ENCODE data around the gene STEAP3.

Gene STEAP3

DNA sequence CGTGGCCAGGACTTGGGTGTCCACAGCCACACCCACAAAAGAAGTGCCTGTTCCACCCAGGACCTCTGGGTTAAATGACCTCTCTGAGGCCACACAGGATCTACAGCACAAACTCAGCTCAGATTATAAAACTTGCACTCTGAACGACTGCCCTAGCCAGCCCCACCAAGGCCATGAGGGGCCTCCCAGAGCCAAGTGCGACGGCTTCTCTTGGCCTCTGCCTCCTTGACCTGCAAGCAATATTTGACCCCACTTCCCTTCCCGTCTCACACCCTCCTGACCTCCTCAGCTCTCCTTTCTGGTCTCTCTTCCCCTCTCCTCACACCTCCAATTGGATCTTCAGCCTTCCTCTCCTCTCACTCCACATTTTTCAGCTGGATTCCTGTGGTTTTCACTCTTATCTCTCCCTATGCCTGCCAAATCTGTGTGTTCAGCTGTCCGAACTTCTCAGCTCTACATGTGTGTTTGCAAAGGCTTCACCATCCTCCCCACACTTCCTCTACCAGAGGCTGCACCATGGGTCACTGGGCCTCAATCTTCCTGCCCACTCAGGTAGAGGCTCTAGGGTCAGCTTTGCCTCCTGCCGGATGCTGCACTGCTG, 25.3 kb upstream of the STEAP3 start:
- no peak for DNase-seq

DNA sequence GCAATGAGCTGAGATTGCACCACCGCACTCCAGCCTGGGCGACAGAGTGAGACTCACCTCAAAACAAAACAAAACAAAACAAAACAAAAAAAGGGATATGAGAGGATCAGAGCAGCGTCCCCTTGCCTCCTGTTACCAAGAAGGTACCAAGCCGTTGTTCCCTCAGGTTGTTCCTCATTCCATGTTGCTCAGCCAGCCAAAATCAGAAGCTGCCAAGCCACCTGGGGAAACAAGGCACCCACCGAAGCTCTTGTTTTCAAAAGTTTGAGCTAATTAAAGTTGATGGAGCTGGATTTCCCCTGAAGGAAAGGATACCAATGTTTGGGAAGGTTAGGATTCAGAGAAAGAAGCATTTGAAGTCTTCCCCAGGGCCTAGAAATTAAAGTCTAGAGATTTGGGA, 21.8 kb upstream of the STEAP3 start:
- no peak for DNase-seq

DNA sequence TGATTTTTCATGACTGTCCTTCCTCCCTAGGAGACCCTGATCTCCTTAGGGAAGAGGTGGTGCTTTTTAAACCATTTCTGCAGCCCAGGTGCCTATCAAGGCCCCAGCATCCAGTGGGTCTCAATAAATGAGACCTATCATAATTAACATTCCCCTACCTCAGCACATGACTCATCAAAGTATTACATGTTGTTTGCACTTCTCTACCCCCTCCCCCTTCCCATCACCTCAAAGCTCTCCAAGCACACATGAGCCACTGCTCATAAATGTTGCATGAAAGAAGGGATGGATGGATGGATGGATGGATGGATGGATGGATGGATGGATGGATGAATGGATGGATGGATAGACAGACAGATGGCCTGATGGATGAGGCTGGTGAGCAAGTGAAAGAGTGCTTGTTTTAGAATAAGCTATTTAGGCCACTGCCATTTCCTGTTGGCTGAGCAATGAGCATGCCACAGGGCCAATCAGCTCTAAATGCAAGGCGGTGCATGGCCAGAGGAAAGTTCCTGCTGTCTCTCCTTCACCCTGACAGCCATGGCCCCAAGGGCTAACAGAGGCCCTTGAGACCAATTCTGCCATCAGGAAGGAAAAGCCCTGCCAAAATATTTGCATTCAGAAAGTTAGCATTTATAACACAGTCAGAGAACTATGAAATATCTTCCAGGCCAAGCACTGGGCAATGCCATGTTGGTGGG, 20.9 kb upstream of the STEAP3 start:
- DNase-seq, result no peak

DNA sequence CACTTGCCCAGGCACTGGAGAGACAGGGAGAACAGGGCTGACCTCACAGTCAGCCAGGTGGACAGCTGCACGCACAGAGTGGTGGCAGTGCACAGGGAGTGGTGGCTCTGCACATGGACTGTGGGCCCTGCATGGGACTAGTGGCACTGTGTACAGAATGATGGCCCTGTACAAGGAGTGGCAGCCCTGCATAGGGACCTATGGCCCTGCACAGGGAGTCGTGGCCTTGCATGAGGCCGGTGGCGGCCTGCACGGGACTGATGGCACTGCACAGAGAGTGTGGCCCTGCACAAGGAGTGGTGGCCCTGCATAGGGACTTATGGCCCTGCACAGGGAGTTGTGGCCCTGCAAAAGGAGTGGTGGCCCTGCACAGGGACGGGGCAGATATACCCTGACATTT, 19.1 kb upstream of the STEAP3 start:
- DNase-seq, result no peak

DNA sequence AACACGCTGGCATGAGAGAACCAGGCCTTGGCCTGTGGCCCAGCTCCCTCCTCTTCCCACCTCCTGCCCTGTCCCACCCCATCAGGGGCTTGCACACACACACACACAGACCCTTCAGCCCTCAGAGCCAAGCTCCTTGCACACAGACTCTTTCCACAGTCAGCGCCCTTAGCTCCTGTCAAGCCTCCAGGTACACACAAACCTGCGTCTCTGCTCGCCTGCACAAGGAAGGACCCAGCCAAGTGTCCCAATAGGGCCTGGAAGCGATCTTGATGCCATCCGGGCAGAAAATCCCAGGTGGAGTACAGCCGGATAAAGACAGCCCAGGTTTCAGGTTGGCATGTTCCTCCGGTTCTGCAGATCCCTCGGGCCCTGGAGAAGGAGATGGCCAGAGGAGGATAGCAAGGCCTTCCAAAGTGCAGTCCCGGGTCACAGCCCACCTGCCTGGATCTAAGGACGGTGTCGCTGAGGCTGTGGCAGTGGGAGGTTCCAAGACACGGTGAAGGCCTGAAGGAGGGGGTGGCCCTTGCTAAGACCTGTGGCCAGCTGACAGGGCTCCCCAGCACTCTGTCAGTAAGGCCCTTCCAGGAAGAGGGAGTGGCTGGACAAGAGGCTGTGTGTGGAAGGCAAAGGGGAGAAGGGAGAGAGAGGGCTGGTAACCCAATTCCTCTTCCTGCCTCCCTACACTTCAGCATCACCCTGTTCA, 18.5 kb upstream of the STEAP3 start:
- no peak for DNase-seq

DNA sequence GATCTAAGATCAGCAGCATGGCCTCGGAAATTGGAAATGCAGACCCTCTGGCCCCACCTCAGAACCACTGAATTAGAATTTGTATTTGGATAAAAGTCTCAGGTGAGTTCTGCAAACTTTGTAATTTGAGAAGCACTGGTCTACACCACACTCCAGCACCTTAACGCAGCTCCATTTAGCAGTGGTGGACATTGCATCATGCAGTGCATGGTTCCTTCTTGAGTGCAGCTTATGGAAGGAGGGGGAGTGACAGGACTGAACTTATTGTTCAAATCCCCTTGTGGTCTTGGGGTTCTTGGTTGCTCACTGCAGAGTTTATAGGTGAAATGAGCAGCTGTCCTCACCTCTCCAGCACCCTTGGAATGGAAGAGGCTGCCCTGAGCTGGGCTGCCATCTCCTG, 17.4 kb upstream of the STEAP3 start:
- DNase-seq, result no peak

DNA sequence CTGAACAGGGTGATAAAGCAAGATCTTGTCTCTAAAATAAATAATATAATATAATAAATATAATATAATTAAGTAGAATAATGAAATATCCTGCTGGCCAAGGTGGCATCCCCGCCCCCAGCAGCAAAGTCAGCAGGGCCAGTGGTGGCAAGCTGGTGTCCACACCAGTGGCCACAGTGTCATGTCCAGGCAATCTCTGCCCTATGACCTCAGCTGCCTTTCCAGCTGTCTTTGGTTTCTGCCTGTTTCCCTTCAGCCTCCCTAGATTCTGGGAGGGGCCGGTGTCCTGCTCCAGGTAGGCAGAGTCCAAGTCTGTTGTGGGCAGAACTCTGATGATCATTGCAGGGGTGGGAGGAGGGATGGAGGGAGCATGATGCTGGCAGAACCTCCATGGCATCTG, 16.2 kb upstream of the STEAP3 start:
- no peak for DNase-seq

DNA sequence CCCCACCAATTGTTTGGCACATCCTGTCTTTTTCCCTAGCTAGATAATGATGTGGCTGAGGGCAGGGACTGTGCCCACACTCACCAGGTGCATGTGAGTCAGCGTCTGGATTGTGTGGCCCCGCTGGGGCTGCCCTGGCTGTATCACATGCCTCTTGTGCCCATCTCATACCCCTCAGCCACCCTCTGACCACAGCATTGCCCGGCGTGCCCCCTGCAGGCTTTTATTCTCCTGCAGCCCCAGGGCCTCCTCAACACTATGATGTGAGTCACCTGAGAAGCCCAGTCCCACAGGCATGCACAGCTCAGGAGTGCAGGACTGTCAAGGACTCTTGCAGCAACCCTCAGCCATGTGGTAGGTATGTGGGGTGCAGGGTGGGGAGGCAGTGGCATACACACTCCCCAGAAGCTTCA, 14.8 kb upstream of the STEAP3 start:
- DNase-seq, result no peak

DNA sequence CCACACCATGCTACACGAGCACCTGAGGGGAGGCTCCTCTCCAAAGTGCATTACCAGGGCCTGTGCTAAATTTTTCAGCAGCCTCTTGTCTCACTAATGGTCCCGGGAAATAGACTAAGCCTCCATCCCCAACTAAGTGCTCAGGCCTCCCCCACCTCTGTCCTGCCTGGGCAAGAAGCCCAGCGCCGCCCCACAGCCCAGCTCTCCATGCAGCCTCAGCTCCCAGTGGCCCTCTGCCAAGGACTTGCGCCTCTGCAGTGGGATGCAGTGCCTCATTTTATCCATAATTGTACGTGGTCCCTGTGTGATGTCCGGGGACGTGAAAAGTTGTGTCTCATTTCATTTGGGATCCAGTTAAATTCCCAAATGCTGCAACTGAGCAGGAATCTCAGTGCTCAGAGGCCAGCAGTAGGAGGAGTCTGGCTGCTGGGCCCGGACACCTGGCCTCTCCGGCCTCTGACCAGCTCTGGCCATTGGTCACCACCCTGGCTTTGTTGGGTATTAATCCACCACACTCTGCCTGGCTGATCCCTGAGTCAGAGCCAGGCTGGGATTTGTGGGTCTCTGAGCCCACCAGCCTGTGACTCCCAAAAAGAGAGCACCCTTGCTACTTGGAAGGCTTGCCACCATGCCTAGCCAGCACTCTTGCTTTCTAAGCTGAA, 11.4 kb upstream of the STEAP3 start:
- DNase-seq, result no peak

DNA sequence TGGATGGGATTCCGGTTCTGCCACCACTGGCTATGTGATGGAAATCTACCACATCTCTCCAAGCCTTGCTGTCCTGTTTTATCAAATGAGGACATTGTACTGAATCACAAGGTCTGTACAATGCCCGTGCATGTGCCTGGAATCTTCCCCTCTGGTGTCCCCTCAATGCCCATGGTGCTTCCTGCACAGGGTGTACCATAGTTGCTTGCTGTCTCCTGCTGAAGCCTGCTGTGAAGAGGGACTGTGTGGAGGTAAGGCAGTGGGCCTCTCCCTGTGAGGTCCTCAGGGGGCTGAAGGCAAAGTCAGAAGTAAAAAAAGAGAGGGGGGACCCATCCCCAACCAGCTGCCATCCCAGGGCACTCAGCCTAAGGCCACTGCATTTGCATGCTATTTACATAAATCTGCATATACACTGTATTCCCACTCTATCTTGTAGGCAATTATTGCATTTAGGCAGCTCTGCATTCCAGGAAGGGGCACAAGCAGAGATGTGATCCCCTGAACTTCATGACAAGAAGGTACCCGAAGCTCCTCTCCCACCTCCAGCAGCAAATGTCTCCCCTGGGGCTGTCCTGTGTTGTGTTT, 9.1 kb upstream of the STEAP3 start:
- DNase-seq, result no peak

DNA sequence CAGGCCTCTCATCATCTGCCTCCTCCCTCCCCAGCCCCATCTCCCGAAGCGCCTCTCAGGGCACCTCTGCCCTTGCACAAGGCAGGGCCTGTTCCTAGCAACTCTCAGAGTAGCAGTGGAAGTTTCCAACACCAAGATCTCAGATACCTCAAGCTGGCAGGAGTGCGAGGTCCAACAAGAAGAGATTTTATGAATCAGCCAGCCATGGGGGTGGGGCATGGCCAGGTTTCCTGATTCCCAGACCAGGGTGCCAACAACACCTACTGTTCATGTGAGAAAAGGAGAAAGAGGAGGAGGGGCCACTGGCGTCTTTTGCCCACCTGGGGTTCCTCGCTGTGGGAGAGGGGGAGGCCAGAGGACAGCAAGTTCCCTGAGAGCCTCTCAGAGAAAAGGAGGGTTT, 6.6 kb upstream of the STEAP3 start:
- no peak for DNase-seq

DNA sequence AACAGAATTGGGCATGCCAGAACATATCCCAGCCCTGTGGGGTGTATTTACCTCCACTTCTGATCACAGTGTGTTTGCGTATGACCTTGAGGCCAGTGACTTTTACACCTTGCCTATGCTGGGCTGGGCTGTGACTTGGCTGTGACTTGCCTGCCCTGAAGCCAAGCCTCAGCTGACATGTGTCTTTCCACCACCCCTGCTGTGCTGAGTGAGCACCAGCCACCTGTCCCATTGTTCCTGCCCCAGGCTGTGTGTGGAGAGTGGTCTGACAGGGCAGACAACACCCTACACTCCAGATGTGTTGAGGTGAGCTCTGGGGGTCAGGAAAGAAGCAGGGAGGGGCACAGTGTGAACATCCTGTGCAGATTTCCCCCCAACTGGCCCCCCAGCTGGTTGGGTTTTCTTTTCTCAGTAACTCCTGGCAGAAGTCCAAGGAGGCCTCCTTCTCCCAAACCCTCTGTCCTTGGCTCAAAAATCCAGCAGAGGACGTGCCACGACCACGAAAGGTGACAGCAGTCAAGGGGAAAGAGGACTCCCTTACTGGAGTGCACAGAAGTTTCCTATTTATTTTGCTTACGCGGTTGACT, 5.1 kb upstream of the STEAP3 start:
- DNase-seq, result no peak

DNA sequence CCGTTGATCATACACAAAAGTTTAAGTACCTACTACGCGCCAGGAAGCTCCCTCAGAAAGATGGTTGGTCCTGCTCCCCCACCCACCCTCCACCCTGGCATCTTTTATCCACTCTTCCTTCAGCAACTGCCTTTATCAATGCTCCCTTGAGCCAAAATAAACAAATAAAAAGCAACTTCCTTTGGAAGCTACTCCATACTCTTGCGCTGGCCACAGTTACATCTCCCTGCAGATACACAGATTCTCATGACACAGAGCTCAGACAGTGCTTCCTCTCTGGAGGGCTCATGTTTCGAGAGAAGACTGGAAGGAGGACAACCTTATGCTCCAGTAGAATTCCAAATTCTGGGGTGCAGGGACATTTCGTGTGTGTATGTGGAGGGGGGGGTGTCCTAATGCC, 3.8 kb upstream of the STEAP3 start:
- no peak for DNase-seq

DNA sequence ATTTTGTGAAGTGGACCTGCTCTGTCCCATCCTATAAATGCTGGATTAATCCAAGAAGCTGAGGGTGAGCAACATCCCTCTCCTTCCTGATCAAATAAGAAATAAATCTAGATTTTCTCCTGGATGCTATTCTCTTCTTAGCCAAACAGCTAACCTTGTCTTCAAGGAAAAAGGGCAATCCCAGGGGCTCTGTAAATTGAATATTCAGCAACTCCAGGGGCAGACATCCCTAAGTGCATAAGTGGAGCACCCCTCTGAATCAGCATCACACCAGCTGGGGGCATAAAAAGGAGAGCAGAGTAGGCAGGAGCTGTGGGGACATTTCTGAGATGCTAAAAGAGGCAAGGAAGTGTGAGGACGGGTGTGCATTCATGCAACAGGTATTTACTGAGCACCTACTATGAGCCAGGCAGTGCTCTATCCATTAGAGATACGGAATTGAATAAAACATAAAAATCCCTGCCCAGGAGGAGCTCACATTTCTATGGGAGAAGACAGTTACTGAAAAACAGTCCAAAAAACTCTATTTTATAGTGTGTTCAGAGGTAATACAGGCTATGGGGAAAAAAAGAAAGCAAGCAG, 2.8 kb upstream of the STEAP3 start:
- DNase-seq, result no peak

DNA sequence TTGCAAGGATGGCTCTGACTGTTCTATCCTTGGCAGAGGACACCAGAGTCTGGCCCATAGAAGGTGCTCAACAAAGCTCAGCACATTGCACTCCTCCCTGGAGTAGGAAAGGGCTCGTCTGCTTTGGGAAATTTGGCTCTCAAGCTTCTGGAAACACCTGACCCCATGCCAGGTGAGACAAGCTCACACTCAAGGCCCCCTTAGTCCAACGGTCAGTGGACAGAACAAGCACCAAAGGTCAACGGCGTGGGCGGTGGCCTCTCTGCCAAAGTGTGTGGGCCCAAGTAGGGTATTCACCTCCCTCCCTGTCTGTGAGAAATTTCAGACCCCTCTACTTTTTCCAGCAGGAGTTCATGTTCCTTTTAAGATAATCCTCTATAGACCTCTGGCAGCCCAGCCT, 2.0 kb upstream of the STEAP3 start:
- DNase-seq, result no peak

DNA sequence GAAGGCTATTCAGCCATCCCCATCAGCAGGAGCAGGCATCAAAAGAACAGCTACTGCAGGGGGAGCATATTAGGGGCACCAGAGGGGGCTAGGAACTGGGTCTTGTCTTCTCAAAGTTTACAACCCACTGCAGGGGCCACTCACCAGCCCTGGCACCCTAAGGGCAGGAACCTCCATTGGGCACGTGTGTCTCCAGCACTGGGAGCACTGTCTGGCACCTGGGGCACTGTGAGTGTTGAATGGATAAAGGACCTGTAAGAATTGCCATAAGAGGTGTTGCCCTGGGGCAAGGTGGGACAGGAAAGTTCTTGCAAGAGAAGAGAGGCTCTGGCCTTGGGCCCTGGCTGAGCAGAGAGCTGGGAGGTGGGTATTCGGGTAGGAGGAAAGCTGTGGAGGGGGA, 1.4 kb upstream of the STEAP3 start:
- DNase-seq, result no peak

DNA sequence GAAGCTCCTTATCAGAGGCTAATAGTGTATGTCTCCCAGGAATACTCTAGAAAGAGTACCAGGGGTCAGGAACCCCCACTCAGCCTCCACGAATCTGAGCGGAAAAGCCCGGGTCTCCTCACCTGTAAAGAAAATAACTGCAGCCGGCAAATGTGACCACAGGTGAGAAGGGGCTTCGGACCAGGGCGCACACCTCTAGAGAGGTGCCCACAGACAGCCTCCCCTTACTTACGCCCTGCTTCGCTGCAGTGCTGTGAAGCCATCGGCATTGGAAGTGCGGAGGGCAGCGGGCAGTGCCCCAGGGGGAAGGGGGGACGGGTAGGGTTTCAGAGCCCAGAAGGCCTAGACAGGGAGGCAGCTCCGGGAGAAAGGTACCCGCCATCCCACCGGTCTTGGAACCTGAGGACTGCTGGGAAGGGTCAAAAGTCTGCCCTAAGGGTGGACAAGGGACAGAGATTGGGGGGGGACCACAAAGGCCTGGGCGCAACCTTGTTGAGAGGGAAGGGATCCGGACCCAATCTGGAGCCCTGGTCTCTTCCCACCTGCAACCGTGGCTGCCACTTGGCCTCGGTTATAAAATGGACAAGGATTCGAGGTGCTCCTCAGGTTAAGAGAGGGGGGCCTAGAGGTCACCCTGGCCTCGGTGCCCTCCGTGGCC, 642 bp upstream of the STEAP3 start:
- DNase-seq, result no peak

DNA sequence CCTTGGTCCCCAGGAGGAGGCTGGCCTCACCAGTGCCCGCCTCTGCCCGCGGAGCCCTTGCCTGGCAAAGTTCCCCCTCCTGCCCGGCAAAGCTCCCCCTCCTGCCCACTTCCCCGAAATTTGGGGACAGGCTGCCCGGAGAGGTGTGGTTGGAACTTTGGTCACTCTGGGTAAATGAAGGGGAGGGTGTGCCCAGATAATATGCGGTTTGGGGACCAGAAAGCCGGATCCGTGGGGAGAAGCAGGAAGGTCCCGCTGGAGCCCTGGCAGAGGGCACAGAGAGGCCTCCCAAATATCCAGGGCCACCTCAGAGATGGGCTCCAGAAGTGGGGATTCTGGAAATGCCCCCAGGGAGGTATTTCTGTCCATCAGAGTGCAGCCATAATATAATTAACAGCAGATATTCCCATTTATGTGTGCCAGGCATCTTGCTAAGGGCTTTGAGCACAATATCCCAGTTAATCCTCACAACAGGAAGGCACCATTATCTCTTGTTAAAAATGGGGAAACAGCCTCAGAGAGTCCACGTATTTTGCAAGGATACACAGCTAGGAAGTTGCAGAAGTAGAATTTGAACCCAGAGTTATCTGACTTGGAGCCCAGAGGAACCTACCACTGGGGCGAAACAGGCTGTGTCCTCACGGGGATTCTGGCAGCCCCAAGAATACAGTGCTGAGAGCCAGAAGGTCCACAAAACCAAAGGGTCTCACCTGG, 914 bp downstream of the STEAP3 start:
- DNase-seq, result no peak

DNA sequence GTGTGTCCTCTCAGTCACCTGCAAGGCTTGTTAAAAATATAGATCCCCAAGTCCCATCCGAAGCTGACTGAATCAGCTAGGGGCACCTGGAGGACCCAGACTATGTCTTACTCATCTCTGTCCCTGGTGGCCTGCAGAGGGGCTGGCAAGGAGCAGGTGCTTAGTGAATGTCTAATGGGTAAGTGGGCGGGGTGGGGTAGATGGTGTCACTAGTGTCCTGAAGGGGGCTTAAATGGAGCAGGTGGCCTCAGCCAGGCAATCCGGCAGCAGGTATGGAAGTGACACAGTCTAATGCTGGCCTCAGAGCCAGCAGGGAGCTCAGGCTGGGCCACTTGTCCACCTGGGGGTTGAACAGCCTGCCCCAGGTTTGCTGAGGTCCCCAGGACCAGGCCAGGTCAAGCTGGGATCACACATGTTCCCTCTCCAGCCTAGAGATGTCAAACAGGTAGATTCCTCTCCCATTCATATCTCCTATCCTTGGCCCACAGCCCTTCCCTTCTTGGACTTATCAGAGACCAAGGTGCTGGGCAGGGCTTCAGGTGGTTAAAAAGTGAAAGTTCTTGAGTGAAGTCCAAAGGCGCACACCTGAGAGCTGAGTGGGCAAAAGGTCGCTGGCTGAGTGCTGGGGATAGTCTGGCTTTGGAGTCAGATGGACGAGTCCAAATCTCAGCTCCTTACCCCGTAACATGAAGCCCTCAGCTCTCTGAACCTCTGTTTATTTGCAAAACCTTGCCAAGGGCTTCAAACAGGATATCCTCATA, 1.7 kb downstream of the STEAP3 start:
- no peak for DNase-seq

DNA sequence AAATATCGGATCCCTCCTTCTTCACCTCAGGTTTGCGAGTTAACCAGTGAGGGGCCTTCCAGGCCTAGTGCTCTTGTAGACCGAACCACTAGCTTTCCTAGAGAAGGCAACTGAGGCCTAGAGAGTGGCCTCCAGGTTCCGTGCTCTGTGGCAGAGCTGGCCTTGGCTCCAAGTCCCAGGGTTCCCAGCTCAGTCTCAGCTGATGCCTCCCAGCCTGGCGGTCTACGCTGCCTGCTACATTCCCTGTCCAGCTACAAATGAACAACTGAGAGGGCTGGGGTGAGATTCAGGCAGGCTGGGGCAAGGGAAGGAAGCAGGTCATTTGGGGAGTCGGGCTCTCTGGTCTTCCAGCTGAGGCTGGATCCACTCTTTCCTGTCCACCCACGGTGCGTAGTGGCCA, 2.3 kb downstream of the STEAP3 start:
- DNase-seq, result no peak

DNA sequence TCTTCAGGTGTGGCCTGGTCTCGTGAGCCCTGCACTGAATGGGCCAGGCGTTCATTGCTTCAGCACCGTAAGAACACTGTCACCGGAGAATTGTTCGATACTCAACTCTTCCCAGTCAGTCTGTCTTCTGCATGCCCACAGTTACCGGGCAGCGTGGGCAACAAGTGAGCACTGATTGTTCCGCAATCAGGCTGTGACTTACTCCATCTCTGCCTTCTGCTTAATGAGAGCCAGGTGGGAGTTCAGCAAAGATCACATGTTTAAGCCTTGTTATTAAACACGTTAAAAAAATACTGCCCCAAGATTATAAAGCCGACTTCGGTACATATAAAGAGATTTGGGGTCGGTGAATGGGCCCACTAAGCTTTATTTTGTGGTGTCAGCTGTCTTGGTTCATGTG, 3.7 kb downstream of the STEAP3 start:
- no peak for DNase-seq

Measured in stimulated activated CD4-positive, alpha-beta T cell treated with anti-CD3 and anti-CD28 coated beads, Interleukin-4, amount 100 ng/mL, for 4 hours (primary cell).